Brain pericyte (primary cell): ENCODE data around the gene ENO1.

ENCODE experiments used
- DNase-seq: peaks from one replicate; pipeline ENCODE4 v3.0.0-alpha.2; 2012; ENCODE audit warnings: low read depth, low spot score

Gene ENO1

DNA sequence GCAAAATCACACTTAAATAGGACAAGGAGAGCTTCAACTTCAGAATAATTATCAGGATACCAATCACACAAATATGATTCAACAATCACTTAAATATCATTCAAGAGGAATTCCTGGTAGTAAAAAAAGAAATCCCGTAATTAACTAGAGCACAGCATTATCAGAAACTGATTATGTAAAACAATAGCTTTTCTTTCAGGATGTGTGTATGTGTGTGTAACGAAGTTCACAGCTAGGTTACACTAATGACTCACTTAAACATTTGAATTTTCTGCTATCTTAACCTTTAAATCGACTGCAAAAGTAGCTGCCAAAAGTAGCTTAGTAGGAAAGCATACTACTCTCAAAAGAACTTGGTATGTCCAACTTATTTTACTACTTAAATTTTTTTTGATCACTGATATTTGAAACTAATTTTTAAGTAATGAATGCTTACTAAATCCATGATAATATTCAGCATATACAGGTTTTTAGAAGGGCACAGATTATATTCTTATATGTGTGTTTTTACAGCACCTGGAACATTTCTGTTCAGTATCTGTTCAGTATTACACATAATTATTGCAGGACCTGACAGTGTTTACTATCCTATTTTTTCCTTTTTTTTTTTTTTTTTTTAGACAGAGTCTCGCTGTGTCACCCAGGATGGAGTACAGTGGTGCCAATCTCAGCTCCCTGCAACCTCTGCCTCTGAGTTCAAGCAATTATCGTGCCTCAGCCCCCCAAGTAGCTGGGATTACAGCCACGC is 65.3 kb downstream of the ENO1 start:
- no peak for DNase-seq

DNA sequence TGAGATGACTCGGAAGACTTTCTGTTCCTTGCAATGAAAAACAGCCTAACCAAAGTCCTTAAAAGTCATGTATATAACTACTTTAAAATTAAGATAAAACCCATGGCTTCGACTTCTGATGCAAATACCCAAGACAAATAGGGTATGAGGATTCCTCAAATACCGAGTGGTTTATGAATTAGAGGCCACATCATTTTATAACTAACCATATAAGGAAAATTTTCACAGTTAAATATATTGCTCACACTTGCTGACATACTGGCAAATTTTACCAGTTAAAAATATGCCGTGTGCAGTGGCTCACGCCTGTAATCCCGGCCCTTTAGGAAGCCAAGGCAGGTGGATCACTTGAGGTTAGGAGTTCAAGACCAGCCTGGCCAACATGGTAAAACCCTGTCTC is 66.4 kb downstream of the ENO1 start:
- DNase-seq = no peak
